Body of pancreas (tissue), 4 donors: ENCODE data around the gene GSE1.

Experiments used
- POLR2A ChIP-seq, 3 donors: fragments of 450-650 bp; IDR thresholded peaks; one replicate each; pipeline ENCODE4 v1.6.1; 2016; ENCODE audit warnings: antibody characterized with exemption in 3 of 3, mild to moderate bottlenecking in 2 of 3
- TF ChIP-seq, protein P1 (sequence below), 7 experiments: fragments of 450-650 bp in 4 of 7; fragments of 200-600 bp in 3 of 7; sonication (generic) in 3 of 7; IDR thresholded peaks; one replicate each; pipeline ENCODE4 v1.5.1; 2016 to 2019; ENCODE audit warnings: antibody characterized with exemption in 7 of 7

DNA sequence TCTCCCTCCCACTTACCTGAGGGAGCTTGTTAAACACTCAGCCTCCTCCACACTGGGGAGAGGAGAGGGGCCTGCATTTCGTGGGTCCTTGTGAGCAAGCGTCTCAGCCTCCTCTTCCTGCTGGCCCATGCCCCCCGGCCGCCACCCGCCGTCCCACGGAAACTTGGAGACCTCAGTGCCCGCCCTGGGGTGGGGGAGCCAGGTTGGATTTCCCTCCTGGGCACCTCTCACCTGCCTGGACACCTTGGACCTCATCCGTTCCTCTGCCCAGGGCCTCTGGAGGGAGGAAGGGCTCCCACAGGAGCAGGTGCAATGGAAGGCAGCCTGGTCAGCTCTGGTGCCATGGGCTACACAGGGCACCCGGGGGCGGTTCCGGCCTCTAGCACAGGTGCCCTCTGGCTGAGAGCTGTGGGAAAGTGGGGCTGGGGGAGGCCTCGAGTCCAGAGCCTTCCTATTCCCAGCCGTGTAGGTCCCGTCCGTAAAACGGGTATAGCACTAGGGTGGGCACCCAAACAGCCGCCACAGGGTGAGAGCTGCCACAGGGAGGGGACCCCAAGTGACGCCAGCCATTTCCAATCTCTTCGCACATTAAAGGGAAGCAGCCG is 11.0 kb downstream of the GSE1 start:
- TF ChIP-seq POLR2A (IDR thresholded peaks at IDR 0.05), result no peak
- TF ChIP-seq, protein P1, sequence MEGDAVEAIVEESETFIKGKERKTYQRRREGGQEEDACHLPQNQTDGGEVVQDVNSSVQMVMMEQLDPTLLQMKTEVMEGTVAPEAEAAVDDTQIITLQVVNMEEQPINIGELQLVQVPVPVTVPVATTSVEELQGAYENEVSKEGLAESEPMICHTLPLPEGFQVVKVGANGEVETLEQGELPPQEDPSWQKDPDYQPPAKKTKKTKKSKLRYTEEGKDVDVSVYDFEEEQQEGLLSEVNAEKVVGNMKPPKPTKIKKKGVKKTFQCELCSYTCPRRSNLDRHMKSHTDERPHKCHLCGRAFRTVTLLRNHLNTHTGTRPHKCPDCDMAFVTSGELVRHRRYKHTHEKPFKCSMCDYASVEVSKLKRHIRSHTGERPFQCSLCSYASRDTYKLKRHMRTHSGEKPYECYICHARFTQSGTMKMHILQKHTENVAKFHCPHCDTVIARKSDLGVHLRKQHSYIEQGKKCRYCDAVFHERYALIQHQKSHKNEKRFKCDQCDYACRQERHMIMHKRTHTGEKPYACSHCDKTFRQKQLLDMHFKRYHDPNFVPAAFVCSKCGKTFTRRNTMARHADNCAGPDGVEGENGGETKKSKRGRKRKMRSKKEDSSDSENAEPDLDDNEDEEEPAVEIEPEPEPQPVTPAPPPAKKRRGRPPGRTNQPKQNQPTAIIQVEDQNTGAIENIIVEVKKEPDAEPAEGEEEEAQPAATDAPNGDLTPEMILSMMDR (IDR thresholded peaks at IDR 0.05), result no peak
